ENCODE results near the gene SCYGR5.

GRCh38 chr2:227627769-227628168 lies 38.8 kb upstream of the SCYGR5 start:
- TF ChIP-seq CTCF (conservative IDR thresholded peaks at IDR 0.05 in 1 of 2, IDR thresholded peaks at IDR 0.05 in 1 of 2; ENCODE audit: low read depth in 1 of 2, low read length in 2 of 2), result no peak
- TF ChIP-seq EZH2 (IDR thresholded peaks at IDR 0.05; ENCODE audit: low read length, missing control alignments), result no peak

Measured in fibroblast of lung (primary cell).